ENCODE results near the gene AMOT. TPM values are rescaled to one million over a fixed set of nuclear protein-coding genes. Genes with fewer than 3 reads are reported as not detected.

Gene AMOT
- total and polyA plus RNA-seq, 2 of the 4 experiments (the other 2 are of a cell fraction): 4.7 to 9.1 TPM

DNA sequence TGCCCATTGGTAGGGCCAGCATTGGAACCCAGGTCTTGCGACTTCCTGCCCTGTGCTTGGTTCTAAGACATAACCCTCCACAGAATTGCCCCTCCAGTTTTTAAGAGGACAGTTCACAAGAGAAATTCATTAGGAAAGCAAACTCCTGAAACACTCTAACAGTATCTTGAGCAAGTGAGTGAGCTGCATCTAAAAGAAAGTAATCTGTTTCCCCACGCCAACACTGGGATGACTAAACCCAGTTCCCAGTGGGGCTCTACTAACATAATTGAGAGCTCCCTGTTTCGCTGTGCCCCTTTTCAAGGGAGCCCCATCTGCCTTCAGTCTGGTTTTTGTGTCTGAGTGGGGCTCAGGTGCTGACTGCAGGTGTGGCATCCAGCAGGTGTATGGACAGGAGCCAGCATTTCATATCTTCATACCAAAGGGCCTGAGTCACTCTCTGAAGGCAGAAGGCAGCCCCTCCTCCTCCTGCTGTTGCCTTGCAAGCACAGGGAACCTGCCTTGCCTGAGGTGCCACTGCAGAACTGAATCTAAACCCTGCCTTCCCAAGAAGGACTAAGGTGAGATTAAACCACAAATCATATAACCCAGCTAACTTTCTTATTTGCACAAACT, 8.0 kb downstream of the AMOT start:
- H3K4ac ChIP-seq (ENCODE audit: low read depth, low read length): no peak overlapping the region
- DNase-seq: peak; percentile 7
- ChIA-PET CTCF (no interaction called here), POLR2A (ENCODE audit: unreplicated experiment) (interaction anchor here (0.5 kb wide), 1 partner anchor 444 kb away, joined by 4 read pairs; no protein-coding TSS in a partner anchor)
- no peak overlapping the region for H2BK20ac ChIP-seq (ENCODE audit: low read depth, low read length)
- no peak overlapping the region for H3K27ac ChIP-seq (ENCODE audit: insufficient read depth, low read length)
- no peak overlapping the region for H2BK5ac ChIP-seq (ENCODE audit: low read depth, low read length, poor library complexity, severe bottlenecking)
- peaks cover 7% of the 10 kb centered on the region for H3K4me1 ChIP-seq (ENCODE audit: control insufficient read depth, insufficient read depth, low read length)
- no peak overlapping the region for H3K4me2 ChIP-seq (ENCODE audit: low read depth, low read length)
- H2AK9ac ChIP-seq (replicated peaks; ENCODE audit: low read depth, low read length, poor library complexity): no peak overlapping the region
- H3K9me1 ChIP-seq (ENCODE audit: insufficient read depth, low read length): no peaks in the 10 kb centered on the region
- intact Hi-C loops (cut with micrococcal nuclease): no loop called here
- H3K14ac ChIP-seq (replicated peaks; ENCODE audit: low read depth, low read length): no peak overlapping the region
- no peaks in the 10 kb centered on the region for H4K20me1 ChIP-seq (ENCODE audit: insufficient read depth, low read length)
- H3K36me3 ChIP-seq (ENCODE audit: control insufficient read depth, insufficient read depth, low read length): no peaks in the 10 kb centered on the region
- H3K18ac ChIP-seq (ENCODE audit: low read depth, low read length): no peak overlapping the region; the same call in 1 of the 2 replicates
- H4K5ac ChIP-seq (ENCODE audit: low read depth, low read length): no peak overlapping the region
- H2AFZ ChIP-seq (replicated peaks; ENCODE audit: low read length, poor library complexity): no peak overlapping the region
- no peak overlapping the region for H3K4me3 ChIP-seq (ENCODE audit: insufficient read depth, low read depth, low read length)
- no CpG with 5 or more reads among the region's 3 CpGs for WGBS, 2 experiments (ENCODE audit: extremely low coverage in 2 of 2, insufficient read length in 1 of 2)
- no TSS peak for BruUV-seq (replicated peaks)
- H3K79me1 ChIP-seq (ENCODE audit: low read depth in 1 of 2, low read length in 2 of 2): 0 out of 4 replicates have a peak, but pooled peaks cover 0 to 4% of the 10 kb centered on the region in 2 experiments
- H4K91ac ChIP-seq (ENCODE audit: insufficient read depth, low read depth, low read length): no peak overlapping the region
- TF ChIP-seq NFE2L2 (IDR thresholded peaks at IDR 0.05; ENCODE audit: low read depth, low read length) (no peak), RAD21 (IDR thresholded peaks at IDR 0.05; ENCODE audit: low read length) (no peak), SMC3 (IDR thresholded peaks at IDR 0.05; ENCODE audit: low read depth, low read length) (no peak), RCOR1 (IDR thresholded peaks at IDR 0.05; ENCODE audit: insufficient replicate concordance, low read length) (no peak), RFX5 (IDR thresholded peaks at IDR 0.05; ENCODE audit: low read depth, low read length) (no peak)
- no peak overlapping the region for H3K23ac ChIP-seq (ENCODE audit: low read depth, low read length)
- H3K56ac ChIP-seq (ENCODE audit: extremely low read depth, insufficient read depth, low read length): no peak overlapping the region
- no peaks in the 10 kb centered on the region; the same call in 1 of the 2 replicates for H3K27me3 ChIP-seq (ENCODE audit: control insufficient read depth, insufficient read depth, low read length)
- dilution Hi-C loops (cut with HindIII; ENCODE audit: low sequenced_read_pairs, unreplicated experiment): no loop called here
- H2AK5ac ChIP-seq (ENCODE audit: low read depth, low read length): no peak overlapping the region
- ATAC-seq (ENCODE audit: low read depth): no peak
- no peak overlapping the region for H2BK15ac ChIP-seq (ENCODE audit: low read depth, low read length)
- H4K8ac ChIP-seq (ENCODE audit: low read depth in 2 of 2, low read length in 2 of 2): no peak overlapping the region
- no peak overlapping the region for H2BK120ac ChIP-seq (ENCODE audit: low read depth, low read length)
- H3K9me3 ChIP-seq (ENCODE audit: control insufficient read depth, insufficient read depth, low read length): no peaks in the 10 kb centered on the region
- in situ Hi-C loops (cut with MboI; ENCODE audit: low sequenced_read_pairs): loop anchor here (25.0 kb wide), 1 partner anchor 1145 kb away; the partner anchor contains the start of gene ALG13
- H3K9ac ChIP-seq (ENCODE audit: low read depth, low read length): no peak overlapping the region
